Fibroblast of skin of abdomen (primary cell): ENCODE measurements around the gene PRKCE.

Experiments used
- DNase-seq: peaks from one replicate; pipeline ENCODE4 v3.0.0-alpha.2; 2013

Gene PRKCE

DNA sequence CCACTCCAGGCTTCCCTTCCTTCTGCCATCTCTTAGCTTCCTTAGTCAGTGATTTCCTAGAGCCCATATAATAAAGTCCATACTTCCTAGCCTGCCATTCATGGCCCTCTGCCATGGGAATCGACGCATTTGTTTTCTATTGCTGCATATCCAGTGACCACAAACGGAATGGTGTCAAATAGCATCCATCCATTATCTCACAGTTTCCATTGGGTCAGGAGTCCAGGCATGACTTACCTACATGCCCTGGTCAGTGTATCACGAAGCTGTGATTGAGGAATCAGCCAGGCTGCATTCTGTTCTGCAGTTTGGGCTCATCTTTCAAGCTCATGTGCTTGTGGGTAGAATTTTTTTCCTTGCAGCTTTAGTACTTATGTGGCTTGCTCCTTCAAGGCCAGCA, 436.0 kb downstream of the PRKCE start:
- no peak for DNase-seq

- no peak for DNase-seq
Observed at GRCh38 chr2:46091004-46091403, 439.5 kb downstream of the PRKCE start.

DNA sequence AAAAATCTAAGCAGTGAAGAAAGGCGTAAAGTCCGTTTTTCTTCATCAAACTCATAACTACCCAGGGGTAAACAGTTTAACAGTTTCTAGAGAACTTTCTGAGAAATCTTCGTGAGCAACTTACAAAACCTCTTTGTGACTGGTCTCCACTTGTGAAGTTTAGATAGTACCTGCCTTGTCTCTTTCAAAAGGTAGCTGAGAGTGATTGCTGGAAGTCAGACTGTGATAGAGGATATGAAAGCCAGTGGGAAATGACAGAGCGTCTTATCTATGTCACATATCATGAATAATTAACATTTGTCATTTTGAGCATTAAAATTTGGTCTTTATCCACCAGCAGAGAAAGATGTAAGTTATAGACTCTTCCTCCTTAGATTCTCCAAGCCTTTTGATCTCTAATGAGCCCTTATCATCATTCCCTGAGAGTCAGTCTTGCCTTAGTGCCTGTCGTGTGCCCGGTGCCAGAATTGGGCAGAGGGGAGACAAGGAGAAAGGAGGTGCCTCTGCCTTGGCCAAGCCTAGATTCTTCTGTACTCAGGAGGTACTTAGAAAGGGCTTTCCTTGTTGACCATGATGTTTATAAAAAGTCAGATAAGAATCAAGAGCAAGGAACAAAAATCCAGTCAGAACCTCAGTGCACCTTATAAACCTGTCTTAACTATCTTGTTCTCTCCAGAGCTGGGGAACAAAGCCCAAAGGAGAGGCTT, 440.6 kb downstream of the PRKCE start:
- no peak for DNase-seq

DNA sequence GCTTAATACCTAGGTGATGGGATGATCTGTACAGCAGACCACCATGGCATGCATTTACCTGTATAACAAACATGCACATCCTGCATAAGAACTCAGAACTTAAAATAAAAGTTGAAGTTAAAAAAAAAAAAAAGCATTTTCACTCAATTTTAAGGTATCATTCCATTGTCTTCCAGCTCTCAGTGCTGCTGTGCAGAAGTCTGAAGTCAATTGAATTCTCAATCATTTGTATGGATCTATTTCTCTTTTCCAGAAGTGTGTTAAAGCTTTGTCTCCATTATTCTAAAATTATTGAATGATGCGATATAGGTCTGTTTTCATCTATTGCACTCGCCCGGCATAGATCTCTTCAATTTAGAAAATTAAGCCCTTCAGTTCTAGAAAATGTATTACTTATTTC, 443.2 kb downstream of the PRKCE start:
- no peak for DNase-seq

GRCh38 chr2:46095830-46096229, 444.4 kb downstream of the PRKCE start:
- no peak for DNase-seq

- DNase-seq: peak; percentile 26
Observed at GRCh38 chr2:46096260-46096659, 444.8 kb downstream of the PRKCE start.

DNA sequence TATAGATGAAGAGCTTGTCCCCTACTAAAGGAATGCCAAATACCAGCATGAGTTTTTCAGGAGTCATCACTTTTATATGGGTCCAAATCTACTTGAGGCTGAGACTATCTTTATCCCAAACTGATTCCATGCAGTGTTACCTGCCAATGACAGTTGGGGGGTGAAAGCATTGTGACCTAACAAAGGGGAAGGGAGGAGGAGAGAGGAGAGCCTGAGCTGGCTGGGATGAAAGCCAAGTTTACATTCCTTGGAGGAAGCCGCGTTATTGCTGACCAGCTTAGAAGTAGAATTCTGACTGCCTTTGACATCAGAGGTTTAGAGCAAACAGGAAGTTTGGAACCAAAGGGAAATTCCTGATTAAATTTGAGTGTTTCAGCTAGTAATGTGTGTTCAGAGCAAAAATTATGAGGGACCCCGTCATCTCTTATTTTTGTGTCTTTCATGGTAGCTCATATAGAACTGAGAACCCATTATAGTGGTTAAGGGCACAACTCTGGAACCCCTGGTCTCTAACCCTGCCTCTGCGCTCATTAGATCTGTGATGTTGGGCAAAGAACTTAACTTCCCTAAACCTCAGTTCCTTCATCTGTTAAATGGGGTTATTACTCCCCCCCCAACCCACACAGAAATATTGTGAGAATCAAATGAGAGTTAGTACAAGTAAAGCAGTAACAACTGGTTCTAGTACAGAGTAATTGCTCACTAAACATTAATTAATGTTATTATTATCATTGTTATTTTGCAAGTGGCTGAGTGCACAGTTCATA, 446.4 kb downstream of the PRKCE start:
- DNase-seq: peak; percentile 98

GRCh38 chr2:46098621-46099062, 447.2 kb downstream of the PRKCE start:
- peak; percentile 87 for DNase-seq

- no peak for DNase-seq
Observed at GRCh38 chr2:46101557-46102220, 450.2 kb downstream of the PRKCE start.

GRCh38 chr2:46106690-46107089, 455.2 kb downstream of the PRKCE start:
- DNase-seq: no peak

DNA sequence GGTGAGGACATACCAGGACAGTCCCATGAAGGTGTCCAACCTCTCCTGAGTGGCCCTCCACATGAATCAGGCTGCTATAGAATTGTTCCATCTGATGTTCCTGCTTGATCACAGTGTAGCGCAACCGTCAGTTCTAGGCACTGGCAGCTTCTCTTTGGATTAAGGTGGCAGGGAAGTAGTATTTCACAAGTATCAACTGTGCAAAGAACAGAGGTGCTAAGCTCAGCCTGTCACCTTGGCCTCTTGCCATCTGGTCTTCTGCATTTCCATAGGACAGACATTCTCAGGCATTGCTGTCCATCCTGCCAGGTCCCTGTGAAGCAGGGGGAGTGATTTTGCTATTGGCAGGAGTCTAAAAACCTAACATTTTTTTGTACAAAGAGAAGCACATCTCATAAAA, 463.5 kb downstream of the PRKCE start:
- DNase-seq: no peak

DNA sequence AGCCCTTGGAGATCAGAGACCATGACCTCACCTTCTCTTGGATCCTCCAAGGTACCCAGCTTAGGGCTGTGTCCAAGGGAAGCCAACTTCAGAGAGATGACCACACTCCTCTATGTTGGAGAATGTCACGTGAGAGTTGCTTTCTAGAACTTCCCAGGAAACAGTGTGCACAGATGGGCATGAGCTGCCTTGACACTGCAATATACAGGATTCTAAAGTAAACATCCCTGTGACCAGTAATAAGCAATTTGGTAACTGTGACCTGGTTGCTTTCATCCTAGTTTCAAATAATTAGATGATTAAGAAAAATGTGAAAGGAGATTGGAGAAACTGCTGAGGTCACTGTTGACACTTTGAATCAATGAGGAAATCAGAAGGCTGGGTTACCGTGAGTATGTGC, 464.7 kb downstream of the PRKCE start:
- no peak for DNase-seq

- DNase-seq: peak; percentile 69
Observed at GRCh38 chr2:46116553-46116991, 465.1 kb downstream of the PRKCE start.

- peak; percentile 30 for DNase-seq
Observed at GRCh38 chr2:46117379-46117778, 465.9 kb downstream of the PRKCE start.

DNA sequence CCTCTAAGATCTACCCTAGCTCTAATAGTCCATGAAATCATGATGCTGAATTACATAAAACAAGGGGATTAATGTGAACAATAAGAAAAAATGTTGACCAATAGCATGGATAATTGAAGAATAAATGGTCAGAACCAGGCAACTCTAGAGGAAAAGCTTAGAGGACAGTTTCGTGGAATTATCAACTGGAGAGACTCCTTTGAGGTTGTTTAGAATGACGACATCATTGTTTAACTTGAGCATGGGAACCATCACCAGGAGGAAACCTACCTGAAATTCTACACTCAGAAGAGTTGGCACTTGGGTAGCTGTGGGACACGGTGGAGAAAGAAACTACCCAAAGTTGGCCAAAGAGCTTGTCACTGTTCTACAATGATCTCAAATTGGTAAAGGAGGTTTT, 466.5 kb downstream of the PRKCE start:
- DNase-seq: no peak

GRCh38 chr2:46118656-46119371, 467.3 kb downstream of the PRKCE start:
- no peak for DNase-seq

- DNase-seq: peak; percentile 81
Observed at GRCh38 chr2:46119453-46119852, 468.0 kb downstream of the PRKCE start.

DNA sequence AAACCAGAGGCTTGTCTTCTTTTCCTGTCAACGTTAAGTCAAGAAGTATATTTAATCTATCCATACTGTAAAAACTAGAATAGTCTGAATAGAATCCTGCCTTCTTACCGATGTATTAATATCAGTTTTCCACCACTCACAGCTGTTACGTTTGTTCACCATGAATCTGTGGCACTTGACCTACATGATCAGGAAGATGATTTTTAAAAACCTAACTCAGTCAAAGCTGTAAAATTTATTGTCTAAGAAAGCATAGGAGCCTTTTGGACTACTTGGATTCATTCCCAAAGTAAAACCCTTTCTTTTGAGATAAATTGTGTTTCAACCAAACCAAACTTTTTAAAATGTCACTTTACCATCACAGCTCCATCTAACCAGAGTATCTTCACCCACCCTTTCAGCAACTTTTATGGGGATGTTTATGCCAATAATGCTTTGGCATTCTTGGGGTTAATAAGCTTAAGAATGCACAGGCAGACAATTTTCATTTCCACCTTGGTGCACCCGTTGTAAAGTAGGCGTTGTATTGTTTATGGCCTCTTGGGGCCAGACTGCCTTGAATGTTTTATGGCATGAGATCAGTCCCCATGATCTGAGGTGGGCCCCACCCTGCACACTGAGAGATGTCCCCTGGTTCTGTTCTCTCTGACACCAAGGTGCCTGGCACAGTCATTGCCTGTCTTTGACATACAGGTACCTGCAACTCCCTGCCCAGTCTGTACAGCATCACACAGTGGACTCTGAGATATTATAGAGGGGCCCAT, 469.5 kb downstream of the PRKCE start:
- no peak for DNase-seq

GRCh38 chr2:46122318-46122976, 471.0 kb downstream of the PRKCE start:
- no peak for DNase-seq

DNA sequence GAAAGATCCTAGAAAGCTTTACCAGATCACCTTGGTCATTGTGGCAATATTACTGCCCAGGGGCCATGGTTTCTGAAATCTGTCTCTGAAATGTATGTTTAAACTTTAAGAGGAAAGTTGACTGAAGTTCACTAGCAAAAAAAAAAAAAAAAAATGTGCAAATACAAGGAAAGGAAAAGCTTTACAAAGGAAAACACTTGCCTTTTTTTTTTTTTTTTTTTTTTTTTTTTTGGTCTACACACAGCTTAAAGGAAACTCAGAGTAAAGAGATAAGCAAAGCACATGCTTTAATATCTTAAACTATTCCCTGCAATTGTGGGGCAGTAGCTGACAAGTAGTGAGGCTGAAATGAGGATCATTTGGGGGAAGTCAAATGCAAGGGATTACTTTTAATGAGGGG, 471.5 kb downstream of the PRKCE start:
- DNase-seq: no peak

DNA sequence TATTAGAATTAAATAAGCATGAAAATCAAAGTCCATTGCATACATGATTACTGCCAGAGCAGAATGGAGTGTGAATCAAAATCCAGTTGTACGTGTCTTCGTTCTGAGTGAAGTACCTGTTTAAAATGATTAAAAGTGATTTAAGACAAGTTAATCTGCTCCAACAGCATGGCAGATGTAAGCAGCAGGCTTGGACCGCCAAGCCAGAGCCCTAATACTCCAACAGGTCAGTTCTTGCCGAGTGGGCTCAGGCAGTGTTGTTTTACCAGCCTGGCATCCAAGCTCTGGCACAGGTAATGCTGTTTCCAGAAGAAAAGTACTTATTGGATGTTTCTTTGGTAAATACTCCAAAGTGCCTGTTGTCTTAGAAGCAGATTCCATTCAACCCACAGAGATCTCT, 474.3 kb downstream of the PRKCE start:
- no peak for DNase-seq

- DNase-seq: no peak
Observed at GRCh38 chr2:46126571-46126970, 475.1 kb downstream of the PRKCE start.
